ENCODE data around the gene INTS11.

DNA sequence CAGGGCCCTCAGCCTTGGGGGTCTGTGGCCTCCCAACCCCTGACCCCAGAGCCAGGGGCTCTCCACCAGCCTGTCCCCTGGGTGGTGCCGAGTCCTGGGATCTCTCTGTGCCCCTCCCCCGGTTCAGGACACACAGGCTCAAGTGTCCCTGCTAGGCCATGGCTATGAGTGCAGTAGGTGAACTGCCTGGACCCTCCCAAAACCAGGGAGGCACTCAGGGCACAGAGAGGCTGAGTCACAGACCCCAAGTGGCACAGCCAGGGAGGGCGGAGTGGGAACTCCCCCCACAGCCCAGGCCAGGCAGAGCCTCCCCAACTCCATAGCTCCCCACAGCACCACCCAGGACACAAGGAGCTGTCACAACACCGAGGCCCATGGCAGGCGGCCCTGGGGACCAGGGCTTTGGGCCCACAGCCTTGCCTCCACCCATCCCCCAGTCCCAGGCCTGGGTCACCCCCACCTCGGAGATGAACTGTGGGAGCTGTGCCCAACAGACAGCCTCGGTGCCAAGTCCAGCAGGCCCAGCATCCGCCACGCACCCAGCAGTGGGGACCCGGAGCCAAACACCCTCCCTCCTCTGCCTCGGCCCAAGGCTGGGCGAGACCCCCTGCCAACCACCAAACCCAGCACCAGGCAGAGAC, 21.5 kb upstream of the INTS11 start:
- TF ChIP-seq CTCF (IDR thresholded peaks at IDR 0.05; ENCODE audit: low read depth, low read length, poor library complexity, severe bottlenecking) (no peak), EZH2phosphoT487 (IDR thresholded peaks at IDR 0.05; ENCODE audit: borderline replicate concordance, low read length) (no peak)
